Vein endothelial cell (primary cell): ENCODE measurements around the gene OR2T33. TPM values are rescaled to one million over a fixed set of nuclear protein-coding genes. Genes with fewer than 3 reads are reported as not detected.

Experiments used
- total RNA-seq: library from RNA; depleted of rRNA; stranded (reverse); fragments of >200 nt; gene quantifications from 2 replicates; pipeline ENCODE4 v1.2.3, GENCODE V29; 2012

OR2T33 gene, protein sequence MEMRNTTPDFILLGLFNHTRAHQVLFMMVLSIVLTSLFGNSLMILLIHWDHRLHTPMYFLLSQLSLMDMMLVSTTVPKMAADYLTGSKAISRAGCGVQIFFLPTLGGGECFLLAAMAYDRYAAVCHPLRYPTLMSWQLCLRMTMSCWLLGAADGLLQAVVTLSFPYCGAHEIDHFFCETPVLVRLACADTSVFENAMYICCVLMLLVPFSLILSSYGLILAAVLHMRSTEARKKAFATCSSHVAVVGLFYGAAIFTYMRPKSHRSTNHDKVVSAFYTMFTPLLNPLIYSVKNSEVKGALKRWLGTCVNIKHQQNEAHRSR
- not detected in 2 replicates for total RNA-seq

DNA sequence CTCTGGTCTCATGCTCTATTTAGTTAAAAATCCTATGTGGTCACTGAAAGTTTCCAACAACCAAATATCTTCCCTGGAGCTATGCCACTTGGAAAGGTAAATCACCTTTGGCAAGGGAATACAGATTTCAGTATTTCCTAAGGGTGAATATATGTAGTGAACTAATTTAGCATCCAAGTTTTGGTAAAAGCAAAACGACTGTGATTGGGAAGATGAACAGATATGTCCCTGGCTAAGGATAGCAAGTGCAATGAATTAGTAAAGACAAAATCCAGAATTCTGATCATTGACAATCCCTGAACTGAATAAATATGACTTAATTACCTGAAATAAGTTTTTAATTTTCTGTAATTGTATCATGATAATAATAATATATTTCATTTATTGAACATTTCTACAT lies at the start of gene OR2T33:
Gene OR2T33, minus strand, starts transcription at position 101 of the 400 bp plus-strand sequence. CDS start 4,162 bp downstream, outside the sequence.

DNA sequence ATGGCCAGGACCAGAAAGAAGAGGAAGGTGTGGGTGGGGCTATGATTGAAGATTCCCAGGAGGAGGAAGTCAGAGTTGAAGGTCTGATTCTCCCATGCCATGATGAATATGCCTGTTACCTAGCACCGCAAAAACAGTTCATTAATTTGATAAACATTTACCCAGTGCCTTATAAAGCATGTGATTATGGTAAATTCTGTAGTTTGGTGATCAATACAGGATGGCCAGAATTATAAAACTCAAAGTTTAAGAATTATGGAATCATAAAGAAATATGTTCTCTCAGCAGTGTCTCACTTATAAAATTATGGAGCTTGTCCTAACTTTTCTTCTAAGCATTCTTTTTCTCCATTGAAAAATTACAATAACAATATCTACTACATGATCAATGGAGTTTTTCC lies 46.7 kb upstream of the OR2T33 start, which contains the start of gene OR2M7:
Gene OR2M7, minus strand, starts transcription at position 101 of the 400 bp plus-strand sequence. Its CDS starts 0 bp downstream, at position 101.

DNA sequence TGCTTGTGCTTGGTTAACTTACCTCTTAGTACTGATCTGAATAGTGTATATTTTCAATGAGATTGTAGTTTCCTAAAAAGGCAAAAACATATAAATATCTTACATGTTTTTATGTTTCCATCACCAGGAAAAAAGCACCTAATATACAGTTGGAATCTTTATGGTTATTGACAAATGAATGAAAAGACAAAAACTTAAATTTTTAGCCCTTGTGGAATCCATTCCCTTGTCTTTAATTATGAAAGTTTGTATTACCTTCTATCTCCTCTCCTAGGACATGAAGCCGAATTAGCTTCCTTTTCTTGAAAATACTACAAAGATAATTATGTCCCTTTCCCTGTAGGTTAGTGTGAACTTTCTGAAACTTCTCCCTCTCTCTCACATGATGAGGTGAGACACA lies 25.5 kb upstream of the OR2T33 start, which contains the start of gene OR2T12:
Gene OR2T12, minus strand, starts transcription at position 101 of the 400 bp plus-strand sequence. CDS start 7,846 bp downstream, outside the sequence.

DNA sequence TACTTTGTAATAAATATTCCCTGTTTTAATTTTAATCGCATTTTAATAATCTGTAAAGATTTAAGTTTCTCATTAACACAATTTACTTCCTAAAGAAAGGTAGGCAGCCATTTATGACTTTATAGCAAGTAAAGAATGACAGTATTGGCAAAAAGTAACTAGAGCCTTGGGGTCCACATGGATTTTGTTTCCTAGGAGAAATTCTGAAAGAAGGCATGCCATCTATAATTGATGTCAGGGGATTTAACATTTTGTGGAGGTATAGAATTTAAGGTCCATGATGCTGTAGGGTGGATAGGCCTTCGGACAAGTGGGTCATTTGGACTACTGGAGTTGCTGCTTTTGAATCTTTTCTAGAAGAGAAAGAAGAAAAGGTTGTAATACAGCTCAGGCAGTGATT lies 46.7 kb downstream of the OR2T33 start, which contains the start of gene OR2M4:
Gene OR2M4, plus strand, starts transcription at position 301 of the 400 bp plus-strand sequence. CDS start 7,512 bp downstream, outside the sequence.

Other genes starting within 250 kb of the OR2T33 start
- under 0.01 TPM in 1 of 2 replicates, not detected in the other for gene OR2L2, start 247.9 kb downstream of the OR2T33 start, total RNA-seq
- not detected in 2 replicates for gene OR2L3, start 231.1 kb downstream of the OR2T33 start, total RNA-seq
- gene OR2L13, start 182.8 kb downstream of the OR2T33 start, total RNA-seq = not detected in 2 replicates
- gene OR2M5, start 132.8 kb downstream of the OR2T33 start, total RNA-seq = not detected in 2 replicates
- not detected in 2 replicates for gene OR2M2, start 103.2 kb downstream of the OR2T33 start, total RNA-seq
- gene OR2M3, start 80.7 kb downstream of the OR2T33 start, total RNA-seq = not detected in 2 replicates
- gene OR2M4, start 46.6 kb downstream of the OR2T33 start, total RNA-seq = not detected in 2 replicates
- gene OR2T12, start 25.4 kb upstream of the OR2T33 start, total RNA-seq = not detected in 2 replicates
- not detected in 2 replicates for gene OR2M7, start 46.6 kb upstream of the OR2T33 start, total RNA-seq
- not detected in 2 replicates for gene OR14C36, start 70.8 kb upstream of the OR2T33 start, total RNA-seq
- gene OR2T4, start 83.7 kb upstream of the OR2T33 start, total RNA-seq = not detected in 2 replicates
- gene OR2T6, start 97.8 kb upstream of the OR2T33 start, total RNA-seq = not detected in 2 replicates
- not detected in 2 replicates for gene OR2T1, start 125.1 kb upstream of the OR2T33 start, total RNA-seq
- gene OR2T2, start 167.7 kb upstream of the OR2T33 start, total RNA-seq = not detected in 2 replicates
- not detected in 2 replicates for gene OR2T3, start 195.4 kb upstream of the OR2T33 start, total RNA-seq
- gene OR2T5, start 210.6 kb upstream of the OR2T33 start, total RNA-seq = not detected in 2 replicates
- gene OR2G6, start 230.1 kb upstream of the OR2T33 start, total RNA-seq = not detected in 2 replicates